DMS153 (cell line): ENCODE results near the gene COL20A1.
"Not testable (repeated sequence)": the region's sequence is repeated elsewhere in the genome, so short reads cannot be mapped to it uniquely, and the experiment has no call there.

Experiments used
- DNase-seq: peaks from one replicate; lab custom pipeline; 2025; lab: John Stamatoyannopoulos, UW

Gene COL20A1

DNA sequence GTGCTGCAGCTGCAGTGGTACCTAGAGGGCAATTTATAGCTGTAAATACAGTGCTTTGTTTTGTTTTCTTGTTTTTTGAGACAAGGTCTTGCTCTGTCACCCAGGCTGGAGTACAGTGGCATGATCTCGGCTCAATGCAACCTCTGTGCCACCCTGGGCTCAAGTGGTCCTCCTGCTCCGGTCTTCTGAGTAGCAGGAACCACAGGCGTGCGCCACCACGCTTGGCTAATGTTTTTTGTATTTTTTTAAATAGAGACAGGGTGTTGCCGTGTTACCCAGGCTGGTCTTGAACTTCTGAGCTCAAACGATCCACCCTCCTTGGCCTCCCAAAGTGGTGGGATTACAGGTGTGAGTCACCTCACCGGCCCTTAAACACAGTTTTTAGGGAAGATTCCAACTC is 41.4 kb downstream of the COL20A1 start:
- no peak for DNase-seq

- DNase-seq = not testable (repeated sequence)
Observed at GRCh38 chr20:63335060-63335459, 42.1 kb downstream of the COL20A1 start.

DNA sequence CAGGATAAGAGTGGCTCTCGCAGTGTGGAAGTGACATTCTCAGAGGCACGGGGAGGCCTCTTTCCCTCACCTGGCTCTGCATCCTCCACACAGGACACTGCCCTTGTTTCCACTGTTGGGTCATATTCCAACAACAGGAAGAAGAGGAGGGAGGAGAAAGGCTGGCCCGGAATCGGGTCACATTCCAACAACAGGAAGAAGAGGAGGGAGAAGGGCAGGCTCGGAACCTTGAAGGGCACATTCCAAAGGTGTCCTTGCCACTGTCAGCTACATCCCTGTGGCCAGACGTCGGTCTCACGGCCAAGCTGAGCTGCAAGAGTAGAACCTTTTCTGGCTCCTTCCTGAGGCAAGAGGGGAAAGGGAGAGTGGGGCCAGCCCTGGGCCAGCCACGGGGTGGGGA is 42.7 kb downstream of the COL20A1 start:
- no peak for DNase-seq

- no peak for DNase-seq
Observed at GRCh38 chr20:63336232-63336752, 43.3 kb downstream of the COL20A1 start.

DNA sequence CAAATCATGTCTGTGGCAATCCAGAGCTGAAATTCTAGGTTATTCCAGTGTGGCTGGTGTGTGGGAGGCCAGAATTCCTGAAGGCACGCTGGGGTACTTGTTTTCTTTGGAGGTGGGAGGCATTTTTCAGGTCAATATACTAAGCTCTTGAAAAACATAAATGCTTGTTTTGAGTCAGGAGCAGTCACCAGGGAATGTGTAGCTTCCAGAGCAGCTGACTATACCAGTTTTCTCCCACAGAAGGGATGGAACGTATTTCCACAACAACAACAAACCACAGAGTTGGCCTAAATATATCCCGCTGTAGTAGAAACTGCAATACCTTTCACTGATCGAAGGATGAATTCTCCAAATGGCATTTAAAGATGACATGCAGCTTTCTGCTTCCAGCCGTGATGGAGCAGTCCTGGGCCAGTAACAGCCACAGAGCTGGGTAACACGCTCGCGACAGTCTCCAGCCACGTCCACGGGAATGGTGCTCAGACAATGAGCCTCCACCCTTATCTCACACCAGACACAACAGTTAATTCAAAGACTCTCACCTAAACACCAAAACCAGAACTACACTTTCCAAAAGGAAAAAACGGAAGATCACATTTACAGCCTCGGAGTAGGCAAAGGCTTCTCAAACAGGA is 44.9 kb downstream of the COL20A1 start:
- no peak for DNase-seq

DNA sequence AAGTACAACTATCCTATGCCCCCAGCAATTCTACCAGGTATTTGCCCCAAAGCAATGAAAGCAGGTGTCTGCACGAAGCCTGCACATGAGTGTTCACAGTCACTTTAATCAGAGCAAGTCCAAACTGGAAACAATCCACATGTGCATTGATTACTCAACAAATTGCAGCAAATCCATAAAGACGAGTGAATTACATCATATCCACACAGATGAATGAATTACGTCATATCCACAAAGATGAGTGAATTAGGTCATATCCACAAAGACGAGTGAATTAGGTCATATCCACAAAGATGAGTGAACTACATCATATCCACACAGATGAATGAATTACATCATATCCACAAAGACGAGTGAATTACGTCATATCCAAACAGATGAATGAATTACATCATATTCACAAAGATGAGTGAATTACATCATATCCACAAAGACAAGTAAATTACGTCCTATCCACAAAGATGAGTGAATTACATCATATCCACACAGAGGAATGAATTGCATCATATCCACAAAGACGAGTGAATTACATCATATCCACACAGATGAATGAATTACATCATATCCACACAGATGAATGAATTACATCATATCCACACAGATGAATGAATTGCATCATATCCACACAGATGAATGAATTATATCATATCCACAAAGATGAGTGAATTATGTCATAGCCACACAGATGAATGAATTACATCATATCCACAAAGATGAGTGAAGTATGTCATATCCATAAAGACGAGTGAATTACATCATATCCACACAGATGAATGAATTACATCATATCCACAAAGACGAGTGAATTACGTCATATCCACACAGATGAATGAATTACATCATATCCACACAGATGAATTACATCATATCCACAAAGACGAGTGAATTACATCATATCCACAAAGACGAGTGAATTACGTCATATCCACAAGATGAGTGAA is 46.4 kb downstream of the COL20A1 start:
- DNase-seq = not testable (repeated sequence)

GRCh38 chr20:63340158-63340688 is 47.2 kb downstream of the COL20A1 start:
- DNase-seq = not testable (repeated sequence)

DNA sequence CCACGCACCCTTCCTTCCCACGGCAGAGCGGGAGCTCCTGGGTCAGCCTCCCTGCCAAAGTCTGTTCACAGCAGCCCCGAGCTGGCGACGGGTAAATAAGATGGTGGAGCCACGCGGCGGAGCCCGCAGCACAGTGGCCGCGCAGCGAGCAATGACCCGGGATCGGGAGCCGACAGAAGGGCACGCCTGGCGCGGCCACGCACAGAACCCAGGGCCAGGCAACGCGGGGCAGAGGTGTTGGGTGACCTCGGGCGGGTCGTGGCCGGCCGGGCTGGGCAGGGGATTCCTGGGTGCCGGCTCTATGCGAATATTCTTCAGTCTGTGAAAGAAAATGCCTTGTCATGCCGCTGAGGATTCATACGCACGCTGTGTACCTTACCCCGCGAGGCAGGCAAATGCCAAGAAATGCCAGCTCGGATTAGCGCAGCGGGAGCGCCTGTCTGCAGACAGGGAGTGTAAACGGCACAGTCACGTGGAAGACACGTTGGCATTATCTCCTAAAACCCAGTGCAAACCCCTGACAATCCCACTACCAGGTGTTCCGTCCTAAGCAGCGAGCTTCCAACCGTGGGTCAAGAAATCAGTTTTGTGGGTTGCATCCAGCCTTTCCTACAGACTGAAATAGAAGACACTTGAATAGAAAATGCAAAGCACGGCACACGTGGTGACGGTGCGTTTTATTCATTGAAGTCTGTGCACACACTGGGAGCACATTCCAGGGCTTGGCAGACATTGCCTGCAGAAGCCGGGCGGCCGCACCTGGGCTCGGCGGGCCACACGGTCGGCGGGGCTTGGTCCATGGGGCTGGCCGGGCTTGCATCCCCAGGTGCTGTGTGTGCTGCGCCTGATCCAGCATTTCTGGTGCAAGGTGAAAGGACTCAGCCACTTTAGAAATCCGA is 49.8 kb downstream of the COL20A1 start:
- no peak for DNase-seq

DNA sequence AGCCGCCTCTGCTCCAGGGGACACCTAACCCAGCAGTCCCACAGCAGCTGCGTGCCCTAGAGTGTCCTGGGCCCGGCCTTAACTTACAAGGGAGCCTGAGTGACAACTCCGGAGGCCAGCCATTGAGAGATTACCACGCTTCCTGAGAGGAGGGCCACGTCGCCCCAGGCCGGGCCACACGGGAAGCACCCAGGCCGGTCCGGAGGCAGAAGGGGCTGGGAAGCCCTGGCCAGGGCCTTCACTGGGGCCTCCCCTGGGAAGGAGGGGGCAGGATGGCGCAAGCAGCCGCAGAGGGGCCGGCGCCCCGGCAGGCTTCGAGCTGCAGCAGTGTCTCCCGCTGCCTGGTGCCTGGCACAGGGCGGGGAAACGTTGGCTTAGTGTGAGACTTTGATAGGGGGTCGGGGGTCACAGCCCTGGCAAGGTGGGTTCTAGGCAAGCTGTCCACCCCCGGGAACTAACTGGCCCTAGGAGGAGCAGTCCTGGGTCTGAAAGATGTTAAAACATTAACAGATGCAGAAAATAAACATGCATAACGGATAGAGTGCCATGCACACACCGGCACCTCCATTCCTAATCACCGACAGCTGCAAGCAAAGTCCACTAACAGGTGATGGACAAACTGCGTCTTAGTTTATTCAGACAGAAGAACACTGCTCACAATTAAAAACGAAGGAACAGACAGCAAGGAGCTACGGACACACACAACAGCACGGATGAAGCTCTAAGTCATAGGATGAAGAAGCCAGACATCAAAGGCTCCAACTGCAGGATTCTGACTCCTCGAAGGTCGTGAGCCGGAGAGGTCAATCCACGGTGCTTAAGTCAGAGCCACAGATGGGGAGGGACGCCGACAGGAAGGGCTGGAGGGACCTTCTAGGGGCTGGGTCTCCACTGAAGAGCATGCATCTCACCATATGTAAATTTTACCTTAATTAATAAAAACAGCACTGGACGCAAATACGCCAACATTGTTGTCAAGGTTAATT is 50.8 kb downstream of the COL20A1 start:
- no peak for DNase-seq

GRCh38 chr20:63344616-63345327 is 51.8 kb downstream of the COL20A1 start:
- DNase-seq = no peak

DNA sequence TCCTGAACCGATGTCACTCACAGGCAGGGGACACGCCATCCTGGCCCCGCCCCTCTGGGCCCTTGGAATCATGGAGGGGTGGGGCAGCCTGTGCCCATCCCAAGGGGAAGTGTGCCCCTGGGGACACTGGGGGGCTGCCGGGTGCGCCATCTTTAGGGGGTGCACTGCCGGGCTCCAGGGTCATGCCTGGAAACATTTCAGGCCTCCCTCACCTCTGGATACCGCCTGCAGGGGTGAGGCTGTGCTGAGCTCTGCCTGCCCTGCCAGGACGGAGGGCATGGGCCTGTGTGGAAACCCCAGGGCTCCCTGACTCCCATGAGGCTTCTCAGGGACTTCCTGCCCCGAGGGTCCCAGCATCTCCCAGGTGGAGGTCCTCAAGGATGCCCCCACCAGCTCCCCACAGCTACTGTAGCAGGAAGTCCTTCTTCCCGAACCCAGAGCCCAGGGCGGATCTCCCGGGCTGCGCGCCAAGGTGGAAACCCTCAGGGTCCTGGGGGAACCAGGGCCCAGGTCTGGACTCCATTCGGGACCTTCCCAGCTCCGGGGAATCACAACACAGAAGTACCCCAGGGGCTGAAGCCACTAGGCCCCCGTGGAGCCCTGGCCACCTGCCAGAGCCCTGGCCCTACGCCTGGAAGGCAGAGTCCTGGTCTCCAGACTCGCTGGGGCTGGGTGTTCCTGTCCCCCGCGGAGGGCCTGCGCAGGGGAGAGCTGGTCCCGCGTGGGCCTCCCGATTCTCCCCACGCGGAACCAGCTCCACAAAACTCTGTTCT is 52.5 kb downstream of the COL20A1 start:
- no peak for DNase-seq

DNA sequence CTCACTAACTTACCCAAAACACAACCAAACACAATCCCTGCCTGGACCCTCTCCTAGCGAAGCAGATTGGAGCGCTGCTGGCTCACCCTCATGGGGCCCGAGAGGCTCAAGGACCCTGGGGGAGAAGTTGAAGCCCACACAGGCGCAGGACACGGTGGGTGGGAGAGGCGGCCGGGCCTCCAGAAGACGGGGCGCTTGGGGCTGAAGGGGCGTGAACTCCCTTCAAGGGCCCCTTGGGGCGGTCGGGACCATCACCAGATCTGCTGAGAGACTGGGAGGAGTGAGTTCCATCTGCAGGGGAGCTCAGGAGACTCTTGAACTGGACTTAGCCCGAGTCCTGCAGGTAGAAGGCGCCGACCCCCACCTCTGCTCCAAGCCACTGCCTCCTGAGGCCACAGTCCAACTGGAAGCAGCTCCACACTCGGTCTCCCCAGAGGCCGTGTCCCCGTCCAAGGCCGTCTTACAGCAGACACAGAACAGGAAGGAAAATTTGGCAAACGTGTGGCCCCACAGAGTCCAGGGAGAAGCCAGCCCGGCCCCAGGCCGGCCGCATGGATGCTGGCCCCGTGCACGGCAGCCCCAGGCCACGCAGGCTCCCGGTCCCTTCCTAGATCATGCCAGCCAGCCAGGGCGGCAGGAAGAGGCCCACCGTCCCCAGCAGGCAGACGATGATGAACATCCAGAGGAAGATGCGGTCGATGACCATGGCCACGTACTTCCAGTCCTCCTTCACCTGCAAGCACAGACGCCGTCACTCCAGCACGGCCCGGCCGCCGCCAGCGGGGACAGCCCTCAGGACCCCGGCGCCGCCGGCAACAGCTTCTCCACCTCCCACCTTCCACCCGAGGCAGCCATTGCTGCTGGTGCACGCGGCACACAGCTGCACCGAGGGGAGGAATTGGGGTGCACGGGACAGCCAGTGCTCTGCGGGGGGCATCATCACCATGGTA is 53.4 kb downstream of the COL20A1 start:
- DNase-seq = no peak

- DNase-seq = no peak
Observed at GRCh38 chr20:63347081-63347741, 54.2 kb downstream of the COL20A1 start.

DNA sequence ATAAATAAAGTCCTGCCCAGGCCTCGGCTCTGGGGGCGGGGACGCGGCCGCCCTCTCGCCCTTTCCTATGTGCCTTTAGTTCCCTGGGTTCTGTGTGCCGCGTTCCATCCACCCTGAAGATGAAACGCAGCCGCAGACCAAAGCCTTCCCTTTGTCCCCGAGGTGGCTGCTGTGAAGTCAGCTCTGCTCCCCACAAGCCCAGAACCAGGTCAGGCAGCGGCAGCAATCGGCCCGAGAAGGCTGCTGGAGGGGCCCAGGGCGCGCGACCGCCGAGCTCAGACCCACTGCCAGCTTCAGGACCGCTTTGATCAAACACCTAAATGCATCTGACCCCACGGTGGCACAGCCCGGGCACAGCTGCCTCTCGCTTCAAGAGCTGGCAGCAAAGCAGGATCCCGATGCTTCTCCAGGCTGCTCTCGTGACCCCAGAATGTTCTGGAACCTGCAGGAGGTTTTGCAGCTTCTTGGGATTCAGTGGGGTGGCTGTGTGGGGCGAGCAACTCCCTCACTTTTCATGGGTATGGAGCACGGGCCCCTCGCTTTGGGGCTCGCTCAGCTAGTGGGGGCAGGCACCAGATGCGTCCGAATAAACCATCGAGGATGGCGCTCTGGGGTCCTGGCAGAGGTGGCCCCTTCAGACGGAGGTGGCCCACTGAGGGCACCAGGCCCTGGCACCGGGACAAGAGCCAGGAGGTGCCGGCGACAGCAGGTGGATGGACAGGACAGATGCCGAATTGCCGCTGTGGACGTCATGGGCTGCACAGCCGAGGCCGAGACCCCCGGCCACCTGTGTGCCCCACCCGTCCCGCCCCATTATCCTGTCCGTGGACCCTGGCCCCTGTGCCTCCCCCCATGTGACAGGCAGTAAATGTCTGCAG is 55.2 kb downstream of the COL20A1 start:
- no peak for DNase-seq

- no peak for DNase-seq
Observed at GRCh38 chr20:63348828-63349515, 56.0 kb downstream of the COL20A1 start.

DNA sequence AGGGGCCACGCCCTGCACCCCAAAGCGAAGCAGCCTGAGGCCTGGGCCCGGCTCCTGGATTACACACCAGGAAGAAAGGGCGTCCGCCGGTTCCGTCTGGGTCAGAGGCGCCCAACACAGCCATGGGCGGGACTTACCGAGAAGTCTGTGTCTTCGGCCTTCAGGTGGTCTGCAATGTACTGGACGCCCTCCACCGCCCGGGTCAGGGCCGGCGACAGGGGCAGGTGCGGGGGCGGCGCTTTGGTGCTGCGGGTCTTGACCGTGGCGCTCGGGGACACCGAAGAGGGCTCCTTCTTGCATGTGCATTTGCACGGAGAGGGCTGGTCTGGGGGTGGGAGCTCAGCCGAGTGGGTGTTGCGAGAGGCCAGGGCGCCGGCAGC is 56.5 kb downstream of the COL20A1 start:
- DNase-seq = no peak
